SK-N-SH treated with all-trans-retinoic acid at 6 μM for 48 hours (cell line): ENCODE results near the gene MBNL3.

Source experiments
- ATAC-seq: fragments of 200-7000 bp; cut with Tn5 transposase; 3 replicates; pipeline ENCODE4 v1.9.1; 2020; ENCODE audit warnings: mild to moderate bottlenecking, moderate library complexity
- ARNTL ChIP-seq: fragments of 450-650 bp; formaldehyde crosslinking; IDR thresholded peaks from 2 replicates; pipeline ENCODE4 v1.5.0; 2020; ENCODE audit warnings: low read depth, mild to moderate bottlenecking, moderate library complexity, borderline replicate concordance
- BACH2 ChIP-seq: fragments of 250-450 bp; sonication (Bioruptor Pico); IDR thresholded peaks from 2 replicates; pipeline ENCODE4 v1.9.0; 2021; ENCODE audit warnings: mild to moderate bottlenecking, borderline replicate concordance
- CREB5 ChIP-seq: fragments of 250-450 bp; sonication (Bioruptor Pico); IDR thresholded peaks from 2 replicates; pipeline ENCODE4 v1.5.1; 2020; ENCODE audit warnings: low read depth, mild to moderate bottlenecking, moderate library complexity
- CSDC2 ChIP-seq: fragments of 250-450 bp; sonication (Bioruptor Pico); IDR thresholded peaks from 2 replicates; pipeline ENCODE4 v1.5.0; 2020; ENCODE audit warnings: mild to moderate bottlenecking, moderate library complexity
- ESRRG ChIP-seq: fragments of 250-450 bp; sonication (Bioruptor Pico); IDR thresholded peaks from 2 replicates; pipeline ENCODE4 v1.6.1; 2021; ENCODE audit warnings: mild to moderate bottlenecking
- GLIS3 ChIP-seq: fragments of 250-450 bp; sonication (Bioruptor Pico); IDR thresholded peaks from 2 replicates; pipeline ENCODE4 v1.5.0; 2020; ENCODE audit warnings: mild to moderate bottlenecking, moderate library complexity
- ISL1 ChIP-seq: fragments of 250-450 bp; sonication (Bioruptor Pico); IDR thresholded peaks from 2 replicates; pipeline ENCODE4 v2.1.2; 2022; ENCODE audit warnings: mild to moderate bottlenecking, moderate library complexity
- PATZ1 ChIP-seq: fragments of 250-450 bp; sonication (Bioruptor Pico); IDR thresholded peaks from 2 replicates; pipeline ENCODE4 v1.8.0; 2020; ENCODE audit warnings: mild to moderate bottlenecking, moderate library complexity, borderline replicate concordance
- PPARA ChIP-seq: fragments of 250-450 bp; sonication (Bioruptor Pico); IDR thresholded peaks from 2 replicates; pipeline ENCODE4 v1.5.0; 2020; ENCODE audit warnings: mild to moderate bottlenecking, borderline replicate concordance
- RARB ChIP-seq: fragments of 250-450 bp; sonication (Bioruptor Pico); IDR thresholded peaks from 2 replicates; pipeline ENCODE4 v1.8.0; 2021; ENCODE audit warnings: mild to moderate bottlenecking, moderate library complexity
- SNAI2 ChIP-seq: fragments of 250-450 bp; sonication (Bioruptor Pico); IDR thresholded peaks from 2 replicates; pipeline ENCODE4 v1.5.0; 2020; ENCODE audit warnings: mild to moderate bottlenecking, moderate library complexity
- TOX ChIP-seq: fragments of 250-450 bp; sonication (Bioruptor Pico); IDR thresholded peaks from 2 replicates; pipeline ENCODE4 v1.8.0; 2021; ENCODE audit warnings: mild to moderate bottlenecking, moderate library complexity, borderline replicate concordance
- ZC3H10 ChIP-seq: fragments of 250-450 bp; sonication (Bioruptor Pico); IDR thresholded peaks from 2 replicates; pipeline ENCODE4 v1.5.1; 2021; ENCODE audit warnings: mild to moderate bottlenecking, moderate library complexity
- ZFP3 ChIP-seq: fragments of 250-450 bp; sonication (Bioruptor Pico); IDR thresholded peaks from 2 replicates; pipeline ENCODE4 v1.5.0; 2020; ENCODE audit warnings: mild to moderate bottlenecking, moderate library complexity
- ZFP30 ChIP-seq: fragments of 450-650 bp; formaldehyde crosslinking; IDR thresholded peaks from 2 replicates; pipeline ENCODE4 v1.5.0; 2022; ENCODE audit warnings: mild to moderate bottlenecking, moderate library complexity
- ZNF565 ChIP-seq: fragments of 450-650 bp; formaldehyde crosslinking; conservative IDR thresholded peaks from 2 replicates; pipeline ENCODE4 v1.5.0; 2020; ENCODE audit warnings: low read depth, mild to moderate bottlenecking, moderate library complexity
- ZNF70 ChIP-seq: fragments of 450-650 bp; formaldehyde crosslinking; IDR thresholded peaks from 2 replicates; pipeline ENCODE4 v1.5.0; 2020; ENCODE audit warnings: mild to moderate bottlenecking, moderate library complexity
- ZNF8 ChIP-seq: fragments of 450-650 bp; formaldehyde crosslinking; IDR thresholded peaks from 2 replicates; pipeline ENCODE4 v1.5.0; 2020; ENCODE audit warnings: mild to moderate bottlenecking, moderate library complexity

MBNL3 gene

DNA sequence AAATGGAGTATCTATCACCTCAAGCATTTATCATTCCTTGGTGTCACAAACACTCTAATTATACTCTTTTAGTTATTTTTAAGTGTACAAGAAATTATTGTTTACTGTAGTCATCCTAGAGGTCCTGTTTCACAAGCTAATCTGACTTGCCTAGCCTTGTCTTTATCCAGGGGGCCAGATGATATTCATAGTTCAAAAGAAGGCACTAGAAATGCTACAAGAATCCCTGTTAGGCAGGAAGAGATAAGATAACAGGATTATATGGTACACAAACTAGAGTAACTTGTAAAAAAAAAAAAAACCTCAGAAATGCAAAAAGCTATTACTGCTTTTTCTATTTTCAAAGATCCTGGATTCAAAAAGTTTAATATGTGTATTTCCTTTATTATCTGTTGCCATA lies 95.8 kb downstream of the MBNL3 start (continued):
- TF ChIP-seq ARNTL (CRISPR knock-in tag), result no peak
- TF ChIP-seq ZNF565, result no peak

- no peak for ATAC-seq
- TF ChIP-seq ARNTL (CRISPR knock-in tag), result no peak
- no peak for TF ChIP-seq CREB5 (CRISPR knock-in tag)
- TF ChIP-seq ZNF70 (CRISPR knock-in tag), result no peak
- no peak for TF ChIP-seq RARB
- no peak for TF ChIP-seq TOX
- TF ChIP-seq BACH2 (CRISPR knock-in tag), result no peak
- TF ChIP-seq ZNF565, result no peak
- TF ChIP-seq CSDC2 (CRISPR knock-in tag), result no peak
- TF ChIP-seq ZNF8 (CRISPR knock-in tag), result no peak
- no peak for TF ChIP-seq SNAI2
- TF ChIP-seq ZFP3 (CRISPR knock-in tag), result no peak
These were observed 98.0 kb downstream of the MBNL3 start for GRCh38 chrX:132390792-132391191.

DNA sequence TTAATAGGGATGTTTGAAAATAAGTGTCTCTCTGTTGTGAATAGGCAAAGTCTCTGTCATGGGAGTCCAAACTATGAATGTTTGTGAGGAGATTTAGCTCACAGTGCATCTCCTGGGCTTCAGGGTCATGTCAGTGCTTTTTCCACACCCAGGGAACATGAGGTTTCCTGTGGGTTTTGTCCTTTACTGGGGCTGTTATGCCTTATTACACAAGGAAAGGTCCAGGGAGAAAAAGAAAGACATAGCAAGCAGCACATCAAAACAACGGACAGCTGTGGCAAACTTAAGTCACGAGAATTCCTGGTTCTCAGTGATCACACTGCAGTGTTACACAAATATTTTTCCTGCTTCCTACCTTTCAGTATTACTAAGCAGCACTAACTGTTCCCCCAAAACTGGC lies 99.4 kb downstream of the MBNL3 start:
- no peak for ATAC-seq
- TF ChIP-seq ZNF565, result no peak
- TF ChIP-seq ARNTL (CRISPR knock-in tag), result no peak
- no peak for TF ChIP-seq ESRRG (CRISPR knock-in tag)
- no peak for TF ChIP-seq ZC3H10
- TF ChIP-seq ISL1 (CRISPR knock-in tag), result no peak
- no peak for TF ChIP-seq GLIS3 (CRISPR knock-in tag)

DNA sequence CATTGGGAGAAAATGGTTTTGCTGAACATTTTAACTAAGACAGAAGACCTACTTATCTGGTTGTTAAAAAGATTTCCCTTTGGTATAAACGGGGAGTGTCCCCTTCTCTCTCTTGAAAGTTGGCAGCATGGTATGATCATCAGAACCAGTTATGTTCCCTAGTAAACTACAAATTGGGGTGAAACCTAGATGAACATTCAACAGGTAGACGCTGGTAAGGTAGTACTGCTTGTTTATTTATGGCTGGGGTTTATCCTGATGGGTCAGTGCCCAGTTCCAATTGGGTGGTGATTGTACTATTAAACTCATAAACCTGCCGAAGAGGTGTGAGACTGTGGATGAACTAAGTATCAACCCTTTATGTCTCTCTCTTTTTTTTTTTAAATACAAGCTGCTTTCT lies 100.5 kb downstream of the MBNL3 start:
- no peak for ATAC-seq
- no peak for TF ChIP-seq PPARA (CRISPR knock-in tag)
- no peak for TF ChIP-seq PATZ1 (CRISPR knock-in tag)
- no peak for TF ChIP-seq ISL1 (CRISPR knock-in tag)
- no peak for TF ChIP-seq ZC3H10
- no peak for TF ChIP-seq ZNF8 (CRISPR knock-in tag)
- TF ChIP-seq ESRRG (CRISPR knock-in tag), result no peak
- TF ChIP-seq CREB5 (CRISPR knock-in tag), result no peak
- no peak for TF ChIP-seq CSDC2 (CRISPR knock-in tag)
- no peak for TF ChIP-seq ZFP30 (CRISPR knock-in tag)
- TF ChIP-seq, all 23 proteins: peak for 0

DNA sequence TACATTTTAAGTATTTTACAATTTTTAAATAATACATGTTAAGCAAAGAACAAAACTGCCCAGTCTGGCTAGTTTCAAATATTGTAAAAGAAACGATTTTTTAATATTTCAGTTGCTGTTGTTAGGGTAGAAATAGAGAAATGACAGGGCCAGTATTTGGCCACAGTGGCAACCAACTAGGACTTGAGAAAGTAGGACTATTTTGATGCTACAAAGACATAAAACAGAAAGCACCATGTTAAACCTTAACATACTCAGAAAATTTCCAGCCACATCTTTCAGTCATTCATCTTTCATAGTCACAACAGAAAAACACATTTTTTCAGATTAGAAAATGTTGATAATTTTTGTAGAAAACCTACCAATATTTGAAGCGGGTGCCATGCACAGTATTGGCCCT lies 104.5 kb downstream of the MBNL3 start:
- no peak for TF ChIP-seq PATZ1 (CRISPR knock-in tag)
- no peak for TF ChIP-seq ZNF8 (CRISPR knock-in tag)
- TF ChIP-seq ZNF70 (CRISPR knock-in tag), result no peak
- TF ChIP-seq ZFP3 (CRISPR knock-in tag), result no peak
- no peak for ATAC-seq

- no peak for TF ChIP-seq GLIS3 (CRISPR knock-in tag)
- TF ChIP-seq ZC3H10, result no peak
- no peak for TF ChIP-seq ZNF8 (CRISPR knock-in tag)
- TF ChIP-seq CSDC2 (CRISPR knock-in tag), result no peak
- TF ChIP-seq CREB5 (CRISPR knock-in tag), result no peak
- no peak for TF ChIP-seq ISL1 (CRISPR knock-in tag)
- no peak for ATAC-seq
These were observed 106.8 kb downstream of the MBNL3 start for GRCh38 chrX:132382068-132382467.
